NCI-H460 (cell line): ENCODE results near the gene PAQR4. TPM values are rescaled to one million over a fixed set of nuclear protein-coding genes. Genes with fewer than 3 reads are reported as not detected.
"Not testable (repeated sequence)": the region's sequence is repeated elsewhere in the genome, so short reads cannot be mapped to it uniquely, and the experiment has no call there.

Experiments used
- DNase-seq: peaks from one replicate; pipeline ENCODE4 v3.0.0-alpha.2; 2016; ENCODE audit warnings: low read depth; ENCODE audit errors: extremely low read depth
- total RNA-seq: library from RNA; depleted of rRNA; stranded (reverse); fragments of >200 nt; shearing (Covaris generic); gene quantifications from 2 replicates; pipeline ENCODE4 v1.2.3, GENCODE V29; 2014

PAQR4 gene
- total RNA-seq, 1 experiment from 2014 or later = 24.4 TPM

GRCh38 chr16:2942045-2942444 is 27.1 kb upstream of the PAQR4 start:
- no peak for DNase-seq

DNA sequence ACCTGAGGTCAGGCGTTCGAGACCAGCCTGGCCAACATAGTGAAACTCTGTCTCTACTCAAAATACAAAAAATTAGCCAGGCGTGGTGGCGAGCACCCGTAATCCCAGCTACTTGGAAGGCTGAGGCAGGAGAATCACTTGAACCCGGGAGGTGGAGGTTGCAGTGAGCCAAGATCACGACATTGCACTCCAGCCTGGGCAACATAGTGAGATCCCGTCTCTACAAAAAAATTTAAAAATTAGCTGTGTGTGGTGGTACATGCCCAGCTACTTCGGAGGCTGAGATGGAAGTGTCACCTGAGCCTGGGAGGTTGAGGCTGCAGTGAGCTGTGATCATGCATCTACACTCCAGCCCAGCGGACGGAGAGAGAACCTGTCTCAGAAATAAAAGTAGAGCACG is 25.4 kb upstream of the PAQR4 start:
- not testable (repeated sequence) for DNase-seq

DNA sequence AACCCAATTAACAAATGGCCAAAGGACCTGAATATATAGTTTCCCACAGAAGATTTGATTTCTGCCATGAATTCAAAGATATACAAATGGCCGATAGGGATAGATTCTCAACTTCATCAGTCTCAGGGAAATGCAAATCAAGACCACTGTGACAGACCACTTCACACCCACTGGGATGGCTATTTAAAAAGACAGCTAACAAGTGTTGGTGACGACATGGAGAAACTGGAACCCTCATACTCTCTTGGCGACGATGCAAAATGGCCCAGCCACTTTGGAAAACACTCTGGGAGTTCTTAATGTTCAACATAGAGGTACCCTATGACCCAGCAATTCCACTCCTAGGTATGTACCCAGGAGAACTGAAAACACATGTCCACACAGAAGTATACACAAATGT is 22.5 kb upstream of the PAQR4 start:
- no peak for DNase-seq

- DNase-seq = no peak
Observed at GRCh38 chr16:2948807-2949704, 20.1 kb upstream of the PAQR4 start.

GRCh38 chr16:2949705-2950352 is 19.3 kb upstream of the PAQR4 start:
- no peak for DNase-seq

DNA sequence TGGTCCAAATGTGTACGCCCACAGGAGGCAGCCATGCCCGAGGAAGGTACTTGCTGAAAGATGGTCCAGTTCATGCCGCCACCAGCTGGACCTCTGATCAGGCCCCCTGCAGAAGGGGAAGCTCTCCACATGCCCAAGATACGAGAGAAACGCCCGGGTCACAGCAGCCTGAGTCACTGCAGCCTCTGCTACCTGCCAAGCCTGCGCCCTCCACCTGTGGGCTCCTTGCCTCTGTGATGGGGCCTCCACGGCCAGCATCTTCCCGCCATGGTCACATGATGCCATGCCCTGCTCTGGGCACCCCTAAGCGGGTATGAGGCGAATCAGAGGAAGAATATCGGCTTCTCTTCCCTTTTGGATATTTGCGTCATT is 18.8 kb upstream of the PAQR4 start:
- DNase-seq = no peak

DNA sequence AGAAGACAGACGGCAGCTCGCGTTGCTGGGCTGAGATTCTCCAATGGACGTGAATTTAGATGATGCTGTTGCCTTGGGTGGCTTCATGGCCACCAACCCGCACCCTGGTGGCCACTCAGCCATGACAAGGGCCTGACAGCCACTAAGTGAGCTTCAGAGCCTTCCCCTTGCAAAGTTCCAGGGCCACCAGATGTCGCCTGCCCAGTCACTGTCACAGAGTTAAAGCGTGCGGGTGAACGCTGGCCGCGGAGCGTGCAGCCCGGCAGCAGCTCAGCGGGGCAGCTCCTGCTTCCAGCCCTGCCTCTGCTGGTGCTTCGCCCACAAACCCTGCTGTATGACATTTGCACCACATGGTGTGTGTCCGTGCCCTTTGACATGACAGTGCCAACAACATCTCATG is 18.4 kb upstream of the PAQR4 start:
- DNase-seq = no peak

DNA sequence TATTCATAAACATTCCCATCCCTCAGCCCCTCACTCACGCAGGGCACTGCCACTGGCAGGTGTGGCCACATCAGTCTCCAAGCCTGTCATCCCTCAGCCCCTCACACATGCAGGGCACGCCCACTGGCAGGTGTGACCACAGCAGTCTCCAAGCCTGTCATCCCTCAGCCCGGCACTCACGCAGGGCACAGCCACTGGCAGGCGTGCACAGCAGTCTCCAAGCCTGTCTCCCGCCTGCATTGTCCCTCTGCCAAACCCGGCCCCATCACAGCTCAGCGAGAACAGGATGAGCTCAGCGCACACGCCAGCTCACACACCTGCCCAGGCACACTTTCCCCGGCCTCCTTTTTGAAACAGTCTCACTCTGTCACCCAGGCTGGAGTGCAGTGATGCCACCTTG is 16.5 kb upstream of the PAQR4 start:
- DNase-seq = no peak

DNA sequence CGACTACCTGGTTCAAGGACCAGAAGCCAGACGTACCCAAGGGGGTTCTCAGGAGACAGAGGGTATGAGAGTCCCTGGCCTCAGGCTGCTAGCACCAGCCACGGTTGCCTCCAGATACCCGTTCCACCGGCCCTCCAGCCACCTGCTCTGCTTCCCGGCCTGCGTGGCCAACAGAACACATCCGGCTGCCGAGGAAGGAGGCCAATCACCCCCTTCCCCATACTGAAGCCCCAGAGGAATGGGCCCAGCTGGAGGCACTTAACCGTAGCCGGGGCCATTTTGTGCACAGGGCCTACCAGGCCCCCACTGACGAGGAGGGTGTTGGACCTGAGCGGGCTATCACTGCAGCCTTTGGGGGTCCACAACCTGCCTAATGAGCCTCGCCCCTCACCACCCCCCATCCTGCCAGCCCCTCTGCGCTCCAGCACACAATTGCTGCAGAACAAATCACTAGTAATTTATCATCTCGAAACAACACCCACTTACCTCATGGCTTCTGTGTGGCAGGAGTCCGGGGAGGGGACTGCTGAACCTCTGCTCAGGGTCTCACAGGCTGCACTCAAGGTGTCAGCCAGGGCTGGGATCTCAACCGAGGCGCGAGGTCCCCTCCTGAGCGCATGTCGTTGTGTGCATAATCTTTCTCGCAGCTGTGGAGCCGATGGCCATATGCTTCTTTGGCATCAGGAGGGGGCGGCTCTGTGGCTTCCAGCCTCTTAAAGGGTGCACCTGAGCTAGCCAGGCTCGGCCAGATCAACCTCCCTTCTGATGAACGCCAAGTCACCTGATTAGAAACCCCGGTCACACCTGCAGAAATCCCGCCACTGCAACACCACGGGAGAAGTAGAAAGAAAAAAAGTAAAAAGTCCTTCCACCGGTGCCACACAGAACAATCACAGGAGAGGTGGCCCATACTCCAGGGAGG is 15.2 kb upstream of the PAQR4 start:
- DNase-seq = no peak

DNA sequence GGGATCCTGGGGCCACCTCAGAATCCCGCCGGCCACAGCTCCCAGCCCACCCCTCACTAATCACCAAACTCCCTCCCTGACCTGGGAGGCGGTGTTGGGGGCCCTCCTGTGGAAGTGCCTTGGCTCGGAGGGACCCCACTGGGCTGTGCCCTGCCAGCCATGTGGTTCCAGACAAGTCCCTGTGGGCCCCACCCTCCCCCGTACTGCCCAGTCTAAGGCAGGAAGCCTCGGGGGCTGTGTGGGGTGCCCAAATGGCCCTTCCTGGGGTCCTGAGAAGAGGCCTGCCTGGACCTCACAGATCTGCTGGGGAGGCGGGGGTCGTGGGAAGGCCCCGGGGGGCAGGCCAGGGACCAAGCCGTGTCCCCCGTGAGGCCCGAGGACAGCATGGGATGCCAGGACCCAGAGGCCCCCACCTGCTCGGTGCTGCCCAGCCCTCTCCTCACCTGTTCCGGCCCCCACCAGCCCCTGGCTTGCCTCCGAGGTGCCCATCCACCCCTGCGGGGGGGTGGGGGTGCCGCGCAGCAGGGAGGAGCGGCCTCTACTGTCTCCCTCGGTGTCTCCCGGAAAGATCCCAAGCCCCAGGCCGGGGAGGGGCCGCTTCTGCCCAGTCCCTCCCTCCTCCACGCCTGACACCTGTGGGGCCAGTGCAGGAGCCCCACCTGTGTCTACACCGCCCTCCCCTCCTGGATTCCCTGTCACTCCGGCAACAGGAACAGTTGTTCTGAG is 14.3 kb upstream of the PAQR4 start:
- DNase-seq = no peak

DNA sequence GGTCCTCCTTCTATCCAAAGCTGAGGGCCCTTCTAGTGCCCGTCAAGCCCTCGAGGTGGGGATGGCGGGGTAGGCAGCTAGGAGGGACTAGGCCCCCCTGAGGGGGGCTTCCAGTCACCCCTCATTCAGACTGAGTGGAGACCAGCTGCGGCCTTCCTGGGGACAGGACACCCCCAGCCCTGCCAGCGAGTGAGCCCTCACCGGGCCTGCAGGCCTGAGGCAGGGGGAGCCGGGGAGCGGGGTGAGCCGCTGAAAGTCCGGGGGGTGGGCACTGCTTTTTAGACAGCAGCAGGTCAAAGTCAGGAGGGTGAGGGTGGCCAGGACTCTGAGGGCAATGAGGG is 13.7 kb upstream of the PAQR4 start:
- no peak for DNase-seq

GRCh38 chr16:2955779-2956578 is 13.2 kb upstream of the PAQR4 start:
- DNase-seq = no peak

- no peak for DNase-seq
Observed at GRCh38 chr16:2956579-2956956, 12.6 kb upstream of the PAQR4 start.

- DNase-seq = no peak
Observed at GRCh38 chr16:2959206-2959605, 9.9 kb upstream of the PAQR4 start.

GRCh38 chr16:2960183-2961010 is 8.8 kb upstream of the PAQR4 start:
- no peak for DNase-seq

GRCh38 chr16:2962334-2963073 is 6.6 kb upstream of the PAQR4 start:
- DNase-seq = no peak

DNA sequence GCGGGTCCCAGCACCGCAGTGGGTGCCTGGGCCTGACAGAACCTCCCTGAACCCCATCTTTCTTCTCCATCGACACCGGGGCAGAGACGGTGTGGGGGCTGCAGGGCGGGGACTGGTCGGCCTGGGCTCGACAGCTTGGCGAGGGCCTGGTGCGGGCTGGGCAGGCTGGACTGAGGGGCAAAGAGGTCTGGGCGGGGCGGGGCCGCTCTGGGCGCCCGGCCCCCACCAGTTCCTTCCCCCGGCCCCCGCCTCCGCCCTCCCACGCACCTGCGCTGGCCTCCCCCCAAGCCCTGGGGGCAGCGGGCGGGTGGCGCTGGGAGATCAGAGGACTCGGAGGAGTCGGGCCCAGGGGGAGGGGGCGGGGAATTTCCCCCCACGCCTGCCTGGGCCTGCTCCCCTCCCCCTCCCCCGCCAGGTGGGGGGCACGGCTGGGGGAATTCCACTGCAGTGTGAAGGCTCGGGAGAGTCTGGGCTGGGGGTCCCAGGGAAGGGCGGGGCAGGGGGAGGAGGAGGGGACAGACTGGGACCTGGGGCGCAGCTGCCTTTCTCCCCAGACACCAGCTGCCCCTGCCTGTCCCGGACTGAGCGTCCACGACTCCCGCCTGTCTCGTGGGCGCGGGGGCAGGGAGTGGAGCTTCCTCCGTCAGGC is 6.0 kb upstream of the PAQR4 start:
- no peak for DNase-seq
